ENCODE results near the gene MRPS12.

Gene MRPS12

GRCh38 chr19:38978326-38978689 is 47.6 kb downstream of the MRPS12 start:
- DNase-seq, result no peak

- no peak for DNase-seq
These were observed 49.1 kb downstream of the MRPS12 start for GRCh38 chr19:38979812-38980211.

GRCh38 chr19:38980583-38981374 is 50.0 kb downstream of the MRPS12 start:
- no peak for DNase-seq

All from NCI-H345 (cell line).